ENCODE results near the gene TMEM117.

TMEM117 gene

GRCh38 chr12:43976027-43976426 lies 140.1 kb downstream of the TMEM117 start:
- no peak overlapping the region for H2AFZ ChIP-seq
- H3K9me3 ChIP-seq (ENCODE audit: control insufficient read depth, low read length): no peaks in the 10 kb centered on the region
- no peaks in the 10 kb centered on the region for H3K27me3 ChIP-seq (ENCODE audit: control insufficient read depth, insufficient read depth, low read length)
- H3K4me2 ChIP-seq (ENCODE audit: low read length): no peak overlapping the region
- no peaks in the 10 kb centered on the region for H3K79me2 ChIP-seq
- H3K4me1 ChIP-seq: no peaks in the 10 kb centered on the region
- H3K9ac ChIP-seq: no peak overlapping the region
- TF ChIP-seq, protein P1, sequence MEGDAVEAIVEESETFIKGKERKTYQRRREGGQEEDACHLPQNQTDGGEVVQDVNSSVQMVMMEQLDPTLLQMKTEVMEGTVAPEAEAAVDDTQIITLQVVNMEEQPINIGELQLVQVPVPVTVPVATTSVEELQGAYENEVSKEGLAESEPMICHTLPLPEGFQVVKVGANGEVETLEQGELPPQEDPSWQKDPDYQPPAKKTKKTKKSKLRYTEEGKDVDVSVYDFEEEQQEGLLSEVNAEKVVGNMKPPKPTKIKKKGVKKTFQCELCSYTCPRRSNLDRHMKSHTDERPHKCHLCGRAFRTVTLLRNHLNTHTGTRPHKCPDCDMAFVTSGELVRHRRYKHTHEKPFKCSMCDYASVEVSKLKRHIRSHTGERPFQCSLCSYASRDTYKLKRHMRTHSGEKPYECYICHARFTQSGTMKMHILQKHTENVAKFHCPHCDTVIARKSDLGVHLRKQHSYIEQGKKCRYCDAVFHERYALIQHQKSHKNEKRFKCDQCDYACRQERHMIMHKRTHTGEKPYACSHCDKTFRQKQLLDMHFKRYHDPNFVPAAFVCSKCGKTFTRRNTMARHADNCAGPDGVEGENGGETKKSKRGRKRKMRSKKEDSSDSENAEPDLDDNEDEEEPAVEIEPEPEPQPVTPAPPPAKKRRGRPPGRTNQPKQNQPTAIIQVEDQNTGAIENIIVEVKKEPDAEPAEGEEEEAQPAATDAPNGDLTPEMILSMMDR (IDR thresholded peaks at IDR 0.05): no peak
- no peak overlapping the region for H3K4me3 ChIP-seq (ENCODE audit: low read depth, low read length)
- no peaks in the 10 kb centered on the region for H3K36me3 ChIP-seq (ENCODE audit: control insufficient read depth, insufficient read depth, low read length)
- no peak overlapping the region for H3K27ac ChIP-seq

- no peak overlapping the region for H3K4me2 ChIP-seq (ENCODE audit: low read length)
- no peak overlapping the region for H3K4me3 ChIP-seq (ENCODE audit: low read depth, low read length)
- no peak overlapping the region for H2AFZ ChIP-seq
- H3K36me3 ChIP-seq (ENCODE audit: control insufficient read depth, insufficient read depth, low read length): no peaks in the 10 kb centered on the region
- H3K4me1 ChIP-seq: no peaks in the 10 kb centered on the region
- no peak overlapping the region for H3K9ac ChIP-seq
- no peaks in the 10 kb centered on the region for H3K27me3 ChIP-seq (ENCODE audit: control insufficient read depth, insufficient read depth, low read length)
- no peaks in the 10 kb centered on the region for H3K9me3 ChIP-seq (ENCODE audit: control insufficient read depth, low read length)
- TF ChIP-seq, protein P1 (IDR thresholded peaks at IDR 0.05): no peak
- H3K27ac ChIP-seq: no peak overlapping the region
- H3K79me2 ChIP-seq: no peaks in the 10 kb centered on the region
Measured at GRCh38 chr12:43978556-43978955, 142.7 kb downstream of the TMEM117 start.

DNA sequence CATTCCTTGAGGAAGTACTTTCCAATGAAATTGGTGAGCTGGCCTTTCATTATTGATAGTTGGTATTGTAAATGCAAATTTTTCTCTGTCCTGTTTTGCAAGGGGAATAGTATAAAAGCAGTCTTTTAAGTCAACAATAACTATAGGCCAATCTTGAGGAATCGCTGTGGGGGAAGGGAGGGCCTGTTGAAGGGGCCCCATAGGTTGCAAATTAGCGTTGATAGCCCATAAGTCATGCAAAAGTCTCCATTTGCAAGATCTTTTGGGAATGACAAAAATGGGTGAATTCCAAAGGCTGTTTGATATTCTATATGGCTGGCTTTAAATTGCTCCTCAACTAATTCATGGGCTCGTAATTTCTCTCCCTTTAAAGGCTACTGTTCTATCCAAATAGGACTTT lies 143.6 kb downstream of the TMEM117 start:
- no peaks in the 10 kb centered on the region for H3K4me1 ChIP-seq
- no peak overlapping the region for H3K4me2 ChIP-seq (ENCODE audit: low read length)
- H2AFZ ChIP-seq: no peak overlapping the region
- no peak overlapping the region for H3K9ac ChIP-seq
- H3K4me3 ChIP-seq (ENCODE audit: low read depth, low read length): no peak overlapping the region
- TF ChIP-seq, protein P1 (IDR thresholded peaks at IDR 0.05): no peak
- H3K79me2 ChIP-seq: no peaks in the 10 kb centered on the region
- H3K27ac ChIP-seq: no peak overlapping the region
- no peaks in the 10 kb centered on the region for H3K27me3 ChIP-seq (ENCODE audit: control insufficient read depth, insufficient read depth, low read length)
- no peaks in the 10 kb centered on the region for H3K36me3 ChIP-seq (ENCODE audit: control insufficient read depth, insufficient read depth, low read length)
- H3K9me3 ChIP-seq (ENCODE audit: control insufficient read depth, low read length): no peaks in the 10 kb centered on the region

DNA sequence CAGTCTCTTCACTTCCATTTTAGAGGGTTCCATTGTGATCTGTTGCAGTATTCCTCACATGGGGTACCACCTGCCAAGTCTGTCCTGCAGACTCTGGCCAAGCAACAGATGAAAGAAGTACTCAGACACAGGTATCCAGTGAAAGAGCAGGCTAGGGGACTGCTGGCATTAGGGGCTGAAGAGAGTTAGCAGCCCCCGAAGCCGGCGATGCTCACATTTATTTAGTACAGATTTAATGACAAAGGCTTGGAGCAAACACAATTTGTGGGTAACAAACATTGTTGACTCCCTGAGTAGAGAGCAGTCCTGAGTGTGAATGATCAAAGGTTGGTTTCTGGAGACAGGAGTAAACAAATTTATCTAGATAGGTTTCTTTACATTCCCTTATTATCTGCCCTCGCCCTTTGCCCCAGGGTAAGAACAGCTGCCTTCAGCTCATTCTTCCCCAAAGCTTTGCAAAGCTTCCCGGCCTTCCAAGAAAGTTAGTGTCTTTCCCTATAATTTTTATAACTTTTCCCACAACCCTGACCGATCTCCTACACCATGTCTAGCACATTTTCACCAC lies 144.8 kb downstream of the TMEM117 start:
- Histone ChIP-seq H3K36me3 (ENCODE audit: control insufficient read depth, insufficient read depth, low read length) (no peaks in the 10 kb centered on the region), H2AFZ (no peak overlapping the region), H3K9me3 (ENCODE audit: control insufficient read depth, low read length) (no peaks in the 10 kb centered on the region), H3K79me2 (no peaks in the 10 kb centered on the region), H3K9ac (no peak overlapping the region), H3K4me1 (no peaks in the 10 kb centered on the region), H3K4me3 (ENCODE audit: low read depth, low read length) (no peak overlapping the region), H3K27ac (no peak overlapping the region), H3K27me3 (ENCODE audit: control insufficient read depth, insufficient read depth, low read length) (no peaks in the 10 kb centered on the region), H3K4me2 (ENCODE audit: low read length) (no peak overlapping the region)
- TF ChIP-seq, protein P1 (IDR thresholded peaks at IDR 0.05): no peak

- H3K4me1 ChIP-seq: no peaks in the 10 kb centered on the region
- no peak overlapping the region for H3K9ac ChIP-seq
- H3K9me3 ChIP-seq (ENCODE audit: control insufficient read depth, low read length): no peaks in the 10 kb centered on the region
- no peak overlapping the region for H3K4me3 ChIP-seq (ENCODE audit: low read depth, low read length)
- TF ChIP-seq, protein P1 (IDR thresholded peaks at IDR 0.05): no peak
- no peak overlapping the region for H3K4me2 ChIP-seq (ENCODE audit: low read length)
- H2AFZ ChIP-seq: no peak overlapping the region
- no peak overlapping the region for H3K27ac ChIP-seq
- H3K79me2 ChIP-seq: no peaks in the 10 kb centered on the region
- H3K27me3 ChIP-seq (ENCODE audit: control insufficient read depth, insufficient read depth, low read length): no peaks in the 10 kb centered on the region
- H3K36me3 ChIP-seq (ENCODE audit: control insufficient read depth, insufficient read depth, low read length): no peaks in the 10 kb centered on the region
Measured at GRCh38 chr12:43981726-43982125, 145.8 kb downstream of the TMEM117 start.
